H9 (cell line): ENCODE measurements around the gene SORBS1. TPM values are rescaled to one million over a fixed set of nuclear protein-coding genes. Genes with fewer than 3 reads are reported as not detected.

Experiments used
- DNase-seq: peaks from one replicate; pipeline ENCODE4 v3.0.0-alpha.2; 2017
- H2AFZ ChIP-seq: one replicate; pipeline ENCODE4 v1.6.1; 2013; ENCODE audit warnings: mild to moderate bottlenecking, low read length, control low read depth, moderate library complexity
- H2AK5ac ChIP-seq: 2 replicates; pipeline ENCODE4 v1.6.1; 2013; ENCODE audit warnings: low read length, control low read depth, mixed read lengths; ENCODE audit not compliant: insufficient read length
- H2BK120ac ChIP-seq: one replicate; pipeline ENCODE4 v1.6.1; 2013; ENCODE audit warnings: low read depth, mild to moderate bottlenecking, low read length, control low read depth, inconsistent platforms; ENCODE audit not compliant: poor library complexity, severe bottlenecking
- H2BK12ac ChIP-seq: 2 replicates; pipeline ENCODE4 v1.6.1; 2013; ENCODE audit warnings: low read length, control low read depth, mixed read lengths, low read depth; ENCODE audit not compliant: insufficient read length
- H2BK15ac ChIP-seq: 2 replicates; pipeline ENCODE4 v1.6.1; 2013; ENCODE audit warnings: low read depth, low read length, control low read depth
- H2BK20ac ChIP-seq: one replicate; pipeline ENCODE4 v1.6.1; 2013; ENCODE audit warnings: low read depth, mild to moderate bottlenecking, low read length, control low read depth, inconsistent platforms; ENCODE audit not compliant: poor library complexity, severe bottlenecking
- H2BK5ac ChIP-seq: 2 replicates; pipeline ENCODE4 v1.6.1; 2013; ENCODE audit warnings: low read length, control low read depth, mixed read lengths; ENCODE audit not compliant: insufficient read length
- H3K14ac ChIP-seq: 2 replicates; pipeline ENCODE4 v1.6.1; 2013; ENCODE audit warnings: low read length, control low read depth; ENCODE audit not compliant: insufficient read depth
- H3K18ac ChIP-seq: 2 replicates; pipeline ENCODE4 v1.6.1; 2013; ENCODE audit warnings: low read depth, mild to moderate bottlenecking, mixed read lengths, low read length, control low read depth; ENCODE audit not compliant: insufficient read length
- H3K23ac ChIP-seq: 2 replicates; pipeline ENCODE4 v1.6.1; 2013; ENCODE audit warnings: low read length, control low read depth, mixed read lengths, low read depth; ENCODE audit not compliant: insufficient read length
- H3K23me2 ChIP-seq: 2 replicates; pipeline ENCODE4 v1.6.1; 2013; ENCODE audit warnings: low read depth, mild to moderate bottlenecking, mixed read lengths, low read length, control low read depth; ENCODE audit not compliant: insufficient read length, poor library complexity, severe bottlenecking
- H3K27ac ChIP-seq: 2 replicates; pipeline ENCODE4 v1.5.1; 2013; ENCODE audit warnings: low read length, control low read depth, mixed read lengths, low read depth; ENCODE audit not compliant: insufficient read length
- H3K27me3 ChIP-seq: 2 replicates; pipeline ENCODE4 v1.6.1; 2013; ENCODE audit warnings: low read length, control low read depth, inconsistent platforms; ENCODE audit not compliant: insufficient read depth
- H3K4ac ChIP-seq: 2 replicates; pipeline ENCODE4 v1.6.1; 2013; ENCODE audit warnings: low read depth, mild to moderate bottlenecking, control low read depth, inconsistent platforms, low read length, moderate library complexity
- H3K4me1 ChIP-seq: 2 replicates; pipeline ENCODE4 v1.6.1; 2013; ENCODE audit warnings: low read length, control low read depth, inconsistent platforms; ENCODE audit not compliant: insufficient read depth
- H3K4me2 ChIP-seq: 2 replicates; pipeline ENCODE4 v1.6.1; 2013; ENCODE audit warnings: low read length, control low read depth, mixed read lengths; ENCODE audit not compliant: insufficient read length, insufficient read depth
- H3K56ac ChIP-seq: 2 replicates; pipeline ENCODE4 v1.6.1; 2013; ENCODE audit warnings: low read depth, mild to moderate bottlenecking, mixed read lengths, low read length, control low read depth; ENCODE audit not compliant: insufficient read length
- H3K79me1 ChIP-seq: 2 replicates; pipeline ENCODE4 v1.6.1; 2013; ENCODE audit warnings: low read depth, mild to moderate bottlenecking, moderate library complexity, low read length, control low read depth, inconsistent platforms; ENCODE audit not compliant: insufficient read depth, poor library complexity, severe bottlenecking
- H3K79me2 ChIP-seq: 2 replicates; pipeline ENCODE4 v1.6.1; 2013; ENCODE audit warnings: low read length, control low read depth, inconsistent platforms; ENCODE audit not compliant: insufficient read depth
- H3K9ac ChIP-seq: 2 replicates; pipeline ENCODE4 v1.6.1; 2013; ENCODE audit warnings: low read length, control low read depth, mixed read lengths; ENCODE audit not compliant: insufficient read length; ENCODE audit errors: extremely low read depth
- H3K9me3 ChIP-seq: one replicate; pipeline ENCODE4 v1.6.1; 2013; ENCODE audit warnings: low read depth, low read length, inconsistent platforms; ENCODE audit not compliant: control insufficient read depth
- H3T11ph ChIP-seq: one replicate; pipeline ENCODE4 v1.6.1; 2013; ENCODE audit warnings: mild to moderate bottlenecking, low read length, control low read depth, inconsistent platforms
- H4K20me1 ChIP-seq: one replicate; pipeline ENCODE4 v1.6.1; 2013; ENCODE audit not compliant: control insufficient read depth, insufficient read length, insufficient read depth
- H4K5ac ChIP-seq: 2 replicates; pipeline ENCODE4 v1.6.1; 2013; ENCODE audit warnings: low read depth, mild to moderate bottlenecking, mixed read lengths, low read length, control low read depth; ENCODE audit not compliant: insufficient read length
- H4K8ac ChIP-seq: replicated peaks from 2 replicates; pipeline ENCODE4 v1.6.1; 2013; ENCODE audit warnings: low read length, control low read depth, mixed read lengths, low read depth; ENCODE audit not compliant: insufficient read length
- H4K91ac ChIP-seq: 2 replicates; pipeline ENCODE4 v1.6.1; 2013; ENCODE audit warnings: low read depth, mild to moderate bottlenecking, moderate library complexity, mixed read lengths, low read length, control low read depth; ENCODE audit not compliant: insufficient read length
- H3K27ac Mint-ChIP-seq, 3 experiments: 2 replicates in 2 of 3; 3 replicates in 1 of 3; pipeline ENCODE4 v1.8.0; 2020 to 2021; ENCODE audit warnings: mixed read lengths in 3 of 3, mild to moderate bottlenecking in 1 of 3, moderate library complexity in 1 of 3
- H3K27me3 Mint-ChIP-seq: 2 replicates; pipeline ENCODE4 v1.8.0; 2021; ENCODE audit warnings: low read depth, mild to moderate bottlenecking, moderate library complexity, mixed read lengths
- H3K36me3 Mint-ChIP-seq, 3 experiments: 2 replicates in 2 of 3; 3 replicates in 1 of 3; pipeline ENCODE4 v1.8.0; 2020 to 2021; ENCODE audit warnings: low read depth in 3 of 3, mixed read lengths in 3 of 3; ENCODE audit not compliant: insufficient read depth in 1 of 3
- H3K4me1 Mint-ChIP-seq, 2 experiments: 2 replicates each; pipeline ENCODE4 v1.8.0; 2020; ENCODE audit warnings: mixed read lengths in 2 of 2
- H3K4me3 Mint-ChIP-seq, 2 experiments: 2 replicates in 1 of 2; 3 replicates in 1 of 2; pipeline ENCODE4 v1.8.0; 2020 to 2021; ENCODE audit warnings: mild to moderate bottlenecking in 2 of 2, mixed read lengths in 2 of 2, moderate library complexity in 1 of 2
- H3K9me3 Mint-ChIP-seq, 2 experiments: 2 replicates in 1 of 2; 3 replicates in 1 of 2; pipeline ENCODE4 v1.8.0; 2020; ENCODE audit warnings: mild to moderate bottlenecking in 2 of 2, mixed read lengths in 2 of 2, moderate library complexity in 1 of 2
- WGBS: extraction: QIAGEN DNeasy Blood & Tissue Kit; methylation state at CpG from one replicate; pipeline ENCODE4 v1.1.7; 2013; ENCODE audit warnings: missing lambda C conversion rate, low lambda C conversion rate, mixed read lengths; ENCODE audit not compliant: insufficient read length; ENCODE audit errors: extremely low coverage; 5-methylcytosine and 5-hydroxymethylcytosine counted together
- total RNA-seq: library from RNA; stranded (reverse); gene quantifications from 2 replicates; pipeline ENCODE4 v1.2.1, GENCODE V29; 2021
- TF ChIP-seq, protein P1 (sequence below): fragments of 200-600 bp; sonication (generic); conservative IDR thresholded peaks from 3 replicates; pipeline ENCODE4 v1.8.0; 2021; ENCODE audit warnings: antibody characterized with exemption, mild to moderate bottlenecking

The SORBS1 gene
- total RNA-seq, 1 experiment from 2014 or later: 24.3 TPM

DNA sequence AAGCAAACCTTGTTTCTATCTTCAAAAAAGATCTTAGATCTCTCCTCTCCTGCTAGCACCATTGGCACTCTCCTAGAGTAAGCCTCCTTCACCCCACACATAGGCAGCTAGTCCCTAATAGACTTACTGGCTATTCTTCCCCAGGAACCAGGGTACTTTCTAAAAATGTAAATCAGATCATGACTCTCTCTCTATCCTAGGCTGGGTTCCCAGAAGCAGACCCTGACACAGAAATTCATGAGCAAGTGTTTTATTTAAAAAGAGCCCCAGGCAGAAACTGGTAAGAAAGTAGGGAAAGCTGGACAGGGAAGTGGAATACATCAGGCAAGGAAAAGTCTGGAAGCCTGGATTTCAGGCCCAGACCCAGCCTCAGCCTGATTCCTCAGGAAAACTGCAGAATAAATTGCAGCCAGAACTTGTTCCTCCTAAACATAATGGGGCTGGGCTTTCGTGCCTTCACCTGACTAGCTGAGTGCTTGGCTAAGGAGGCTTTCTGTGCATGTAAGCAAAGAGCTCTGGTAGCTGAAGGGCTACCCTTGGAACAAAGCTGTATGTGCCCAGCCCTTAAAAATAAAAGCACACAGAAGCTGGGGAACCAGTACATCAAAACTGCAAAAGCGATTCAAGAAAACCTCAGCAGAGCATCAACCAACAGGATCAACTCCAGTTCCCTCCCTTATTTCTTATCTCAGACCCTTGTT, 18.8 kb upstream of the SORBS1 start:
- no peak overlapping the region for H3K4me2 ChIP-seq
- H3K9me3 ChIP-seq: no peaks in the 10 kb centered on the region
- no peak overlapping the region for H3K14ac ChIP-seq
- Mint-ChIP-seq H3K9me3 (no peaks in the 10 kb centered on the region), H3K27me3 (peaks cover 5% of the 10 kb centered on the region), H3K4me3 (no peak overlapping the region), H3K4me1 (no peaks in the 10 kb centered on the region), H3K27ac (no peak overlapping the region), H3K36me3 (no peaks in the 10 kb centered on the region)
- DNase-seq: no peak
- WGBS: no CpG with 5 or more reads among the region's 2 CpGs
- no peak overlapping the region for H2BK5ac ChIP-seq
- H3K4me1 ChIP-seq: no peaks in the 10 kb centered on the region
- H3T11ph ChIP-seq: no peak overlapping the region
- no peaks in the 10 kb centered on the region for H3K27me3 ChIP-seq
- H4K91ac ChIP-seq: no peak overlapping the region
- no peak overlapping the region for H4K5ac ChIP-seq
- H3K23ac ChIP-seq: no peak overlapping the region
- H3K56ac ChIP-seq: no peak overlapping the region
- no peak overlapping the region for H3K9ac ChIP-seq
- H2BK20ac ChIP-seq: no peak overlapping the region
- H3K4ac ChIP-seq: no peak overlapping the region
- no peak overlapping the region for H2AFZ ChIP-seq
- H2BK12ac ChIP-seq: no peak overlapping the region
- TF ChIP-seq, protein P1, sequence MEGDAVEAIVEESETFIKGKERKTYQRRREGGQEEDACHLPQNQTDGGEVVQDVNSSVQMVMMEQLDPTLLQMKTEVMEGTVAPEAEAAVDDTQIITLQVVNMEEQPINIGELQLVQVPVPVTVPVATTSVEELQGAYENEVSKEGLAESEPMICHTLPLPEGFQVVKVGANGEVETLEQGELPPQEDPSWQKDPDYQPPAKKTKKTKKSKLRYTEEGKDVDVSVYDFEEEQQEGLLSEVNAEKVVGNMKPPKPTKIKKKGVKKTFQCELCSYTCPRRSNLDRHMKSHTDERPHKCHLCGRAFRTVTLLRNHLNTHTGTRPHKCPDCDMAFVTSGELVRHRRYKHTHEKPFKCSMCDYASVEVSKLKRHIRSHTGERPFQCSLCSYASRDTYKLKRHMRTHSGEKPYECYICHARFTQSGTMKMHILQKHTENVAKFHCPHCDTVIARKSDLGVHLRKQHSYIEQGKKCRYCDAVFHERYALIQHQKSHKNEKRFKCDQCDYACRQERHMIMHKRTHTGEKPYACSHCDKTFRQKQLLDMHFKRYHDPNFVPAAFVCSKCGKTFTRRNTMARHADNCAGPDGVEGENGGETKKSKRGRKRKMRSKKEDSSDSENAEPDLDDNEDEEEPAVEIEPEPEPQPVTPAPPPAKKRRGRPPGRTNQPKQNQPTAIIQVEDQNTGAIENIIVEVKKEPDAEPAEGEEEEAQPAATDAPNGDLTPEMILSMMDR: no peak
- no peak overlapping the region for H2AK5ac ChIP-seq
- no peaks in the 10 kb centered on the region for H3K79me1 ChIP-seq
- H4K20me1 ChIP-seq: no peaks in the 10 kb centered on the region
- no peak overlapping the region for H2BK15ac ChIP-seq
- no peak overlapping the region for H3K27ac ChIP-seq
- H3K23me2 ChIP-seq: no peaks in the 10 kb centered on the region
- no peaks in the 10 kb centered on the region for H3K79me2 ChIP-seq
- no peak overlapping the region for H4K8ac ChIP-seq
- H2BK120ac ChIP-seq: no peak overlapping the region
- H3K18ac ChIP-seq: no peak overlapping the region
